Measurements from ENCODE around the gene INVS. TPM values are rescaled to one million over a fixed set of nuclear protein-coding genes. Genes with fewer than 3 reads are reported as not detected.
"Not testable (repeated sequence)": the region's sequence is repeated elsewhere in the genome, so short reads cannot be mapped to it uniquely, and the experiment has no call there.

Gene INVS
- total and polyA plus RNA-seq, 3 experiments from 2014 or later: 9.4 to 18.1 (median 16.8) TPM

DNA sequence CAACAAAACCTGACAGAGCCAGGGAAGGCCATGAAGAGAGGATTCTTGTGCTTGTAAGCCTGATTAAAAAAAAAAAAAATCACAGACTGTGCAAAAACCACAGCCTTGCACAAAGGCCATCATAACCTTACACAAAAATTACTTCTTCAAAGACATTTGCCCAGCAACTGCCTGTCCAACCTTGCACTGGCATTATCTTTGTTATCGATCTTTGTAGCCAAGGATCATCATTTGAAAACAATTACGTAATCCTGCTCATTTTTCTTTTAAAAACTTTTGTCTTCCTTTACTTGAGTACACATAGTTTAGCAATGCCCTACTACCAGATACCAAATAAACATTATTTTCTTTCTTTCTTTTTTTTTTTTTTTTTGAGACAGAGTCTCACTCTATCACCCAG lies 128.6 kb downstream of the INVS start:
- CTCF ChIA-PET: no interaction called here

DNA sequence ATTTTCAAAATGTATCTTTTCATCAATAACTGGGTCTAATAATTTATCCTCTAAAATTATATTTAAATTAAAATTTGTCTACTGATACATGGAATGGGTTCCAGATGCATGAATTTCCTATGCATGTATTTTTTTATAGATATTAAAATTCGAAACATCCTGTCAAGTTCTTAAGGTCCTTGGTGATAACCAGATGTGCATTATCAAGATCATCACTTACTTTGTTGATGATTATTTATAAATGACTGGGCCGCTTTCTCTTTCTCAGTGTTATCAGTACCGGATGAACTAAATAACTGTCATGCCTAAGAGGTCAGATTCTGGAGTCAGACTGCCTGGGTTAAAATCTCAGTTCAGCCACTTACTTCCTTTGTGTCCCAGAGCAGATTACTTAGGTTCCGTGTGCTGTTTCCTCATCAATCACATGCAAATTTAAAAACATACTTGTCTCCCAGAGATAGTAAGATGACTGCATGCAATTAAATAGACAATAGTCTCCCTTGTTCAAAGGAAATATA lies 129.4 kb downstream of the INVS start:
- no peak overlapping the region for H3K27ac ChIP-seq (ENCODE audit: low read depth, low read length)
- H3K4me1 ChIP-seq (ENCODE audit: insufficient read depth, low read length): no peaks in the 10 kb centered on the region
- H3K27me3 ChIP-seq (ENCODE audit: insufficient read depth, low read length, poor library complexity, severe bottlenecking): no peaks in the 10 kb centered on the region
- no peaks in the 10 kb centered on the region for H3K9me3 ChIP-seq (ENCODE audit: low read length)
- no peaks in the 10 kb centered on the region for H3K36me3 ChIP-seq (ENCODE audit: insufficient read depth, low read length)
- Mint-ChIP-seq H3K36me3 (peaks cover 18 to 53% (median 20%) of the 10 kb centered on the region in 3 donors), H3K9me3 (peaks cover 0 to 11% (median 0%) of the 10 kb centered on the region in 5 donors), H3K27ac (no peak overlapping the region), H3K4me1 (peaks cover 0 to 6% (median 4%) of the 10 kb centered on the region in 3 donors), H3K27me3 (no peaks in the 10 kb centered on the region), H3K4me3 (no peak overlapping the region)
- ChIA-PET CTCF (no interaction called here), POLR2A (no interaction called here)
- no peak for DNase-seq
- no peak overlapping the region for H3K4me3 ChIP-seq (ENCODE audit: low read length)

More for the DNA sequence above, 128.6 kb downstream of the INVS start:
- Histone ChIP-seq H3K9me3 (ENCODE audit: low read length) (no peaks in the 10 kb centered on the region), H3K4me3 (ENCODE audit: low read length) (no peak overlapping the region), H3K27ac (ENCODE audit: low read depth, low read length) (no peak overlapping the region), H3K4me1 (ENCODE audit: insufficient read depth, low read length) (no peaks in the 10 kb centered on the region), H3K36me3 (ENCODE audit: insufficient read depth, low read length) (no peaks in the 10 kb centered on the region), H3K27me3 (ENCODE audit: insufficient read depth, low read length, poor library complexity, severe bottlenecking) (no peaks in the 10 kb centered on the region)
- H3K27ac Mint-ChIP-seq: no peak overlapping the region
- POLR2A ChIA-PET: no interaction called here
- H3K4me1 Mint-ChIP-seq: no peaks in the 10 kb centered on the region
- H3K9me3 Mint-ChIP-seq: peaks cover 0 to 8% (median 0%) of the 10 kb centered on the region in 5 donors
- no peaks in the 10 kb centered on the region for H3K27me3 Mint-ChIP-seq
- no peak for DNase-seq
- H3K36me3 Mint-ChIP-seq: peaks cover 13 to 50% (median 14%) of the 10 kb centered on the region in 3 donors
- no peak overlapping the region for H3K4me3 Mint-ChIP-seq

DNA sequence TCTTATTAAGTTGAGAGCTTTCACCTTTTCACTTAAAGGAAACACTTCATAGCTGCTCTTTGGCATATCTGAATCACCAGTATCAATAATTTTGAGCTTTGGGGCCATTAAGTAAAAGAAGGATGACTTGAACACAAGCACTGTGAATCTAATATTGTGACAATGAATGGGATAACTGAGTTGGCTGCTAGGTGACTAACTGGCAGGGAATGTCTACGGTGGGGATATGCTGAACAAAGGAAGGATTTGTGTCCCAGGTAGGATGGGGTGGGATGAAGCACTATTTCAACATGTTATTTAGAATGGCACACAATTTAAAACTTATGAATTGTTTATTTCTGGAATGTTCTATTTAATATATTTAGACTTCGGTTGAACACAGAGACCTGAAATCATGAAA lies 130.1 kb downstream of the INVS start:
- ChIA-PET CTCF (no interaction called here), POLR2A (no interaction called here)
- no peak overlapping the region for H3K27ac ChIP-seq (ENCODE audit: low read depth, low read length)
- no peaks in the 10 kb centered on the region for H3K27me3 ChIP-seq (ENCODE audit: insufficient read depth, low read length, poor library complexity, severe bottlenecking)
- H3K4me3 Mint-ChIP-seq: no peak overlapping the region
- peaks cover 16 to 53% (median 26%) of the 10 kb centered on the region in 3 donors for H3K36me3 Mint-ChIP-seq
- H3K4me3 ChIP-seq (ENCODE audit: low read length): no peak overlapping the region
- no peak for DNase-seq
- no peaks in the 10 kb centered on the region for H3K27me3 Mint-ChIP-seq
- H3K4me1 ChIP-seq (ENCODE audit: insufficient read depth, low read length): no peaks in the 10 kb centered on the region
- H3K9me3 Mint-ChIP-seq: peaks cover 0 to 11% (median 0%) of the 10 kb centered on the region in 5 donors
- H3K36me3 ChIP-seq (ENCODE audit: insufficient read depth, low read length): no peaks in the 10 kb centered on the region
- no peaks in the 10 kb centered on the region for H3K9me3 ChIP-seq (ENCODE audit: low read length)
- peaks cover 0 to 7% (median 4%) of the 10 kb centered on the region in 3 donors for H3K4me1 Mint-ChIP-seq
- H3K27ac Mint-ChIP-seq: peak overlapping the region in 1 of 8 donors; percentile 32

DNA sequence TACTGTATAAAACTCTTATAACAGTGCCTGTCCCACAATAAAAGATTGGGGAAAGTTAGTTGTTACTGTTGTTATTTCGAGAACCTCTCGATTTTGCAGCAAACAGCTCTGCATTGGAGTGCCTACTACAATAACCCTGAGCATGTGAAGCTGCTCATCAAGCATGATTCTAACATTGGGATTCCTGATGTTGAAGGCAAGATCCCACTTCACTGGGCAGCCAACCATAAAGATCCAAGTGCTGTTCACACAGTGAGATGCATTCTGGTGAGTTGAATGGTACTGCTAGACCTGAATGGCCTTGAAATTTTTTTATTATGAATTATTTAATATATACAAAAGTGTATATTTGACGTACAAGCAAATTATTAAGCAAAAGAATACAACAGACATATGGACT lies 130.5 kb downstream of the INVS start:
- no peaks in the 10 kb centered on the region for H3K27me3 ChIP-seq (ENCODE audit: insufficient read depth, low read length, poor library complexity, severe bottlenecking)
- H3K36me3 ChIP-seq (ENCODE audit: insufficient read depth, low read length): no peaks in the 10 kb centered on the region
- Mint-ChIP-seq H3K27ac (no peak overlapping the region), H3K4me3 (no peak overlapping the region), H3K9me3 (peaks cover 0 to 11% (median 0%) of the 10 kb centered on the region in 5 donors), H3K27me3 (no peaks in the 10 kb centered on the region), H3K4me1 (peaks cover 0 to 11% (median 4%) of the 10 kb centered on the region in 3 donors), H3K36me3 (peaks cover 18 to 56% (median 30%) of the 10 kb centered on the region in 3 donors)
- no peaks in the 10 kb centered on the region for H3K9me3 ChIP-seq (ENCODE audit: low read length)
- H3K4me3 ChIP-seq (ENCODE audit: low read length): no peak overlapping the region
- no peaks in the 10 kb centered on the region for H3K4me1 ChIP-seq (ENCODE audit: insufficient read depth, low read length)
- POLR2A ChIA-PET: no interaction called here
- no peak overlapping the region for H3K27ac ChIP-seq (ENCODE audit: low read depth, low read length)
- DNase-seq: no peak
- CTCF ChIA-PET: no interaction called here

DNA sequence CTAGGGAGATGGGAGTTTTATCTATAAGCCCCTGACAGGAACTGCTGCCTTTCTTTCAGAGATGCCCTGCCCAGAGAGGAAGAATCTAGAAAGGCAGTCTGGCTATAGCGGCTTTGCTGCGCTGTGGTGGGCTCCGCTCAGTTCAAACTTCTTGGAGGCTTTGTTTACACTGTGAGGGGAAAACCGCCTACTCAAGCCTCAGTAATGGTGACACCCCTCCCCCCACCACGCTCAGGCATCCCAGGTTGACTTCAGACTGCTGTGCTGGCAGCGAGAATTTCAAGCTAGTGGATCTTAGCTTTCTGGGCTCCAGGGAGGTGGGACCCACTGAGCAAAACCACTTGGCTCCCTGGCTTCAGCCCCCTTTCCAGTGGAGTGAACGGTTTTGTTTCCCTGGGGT lies 137.9 kb downstream of the INVS start:
- Mint-ChIP-seq H3K36me3 (peaks cover 23 to 56% (median 51%) of the 10 kb centered on the region in 3 donors), H3K4me1 (peaks cover 0 to 17% (median 4%) of the 10 kb centered on the region in 3 donors), H3K9me3 (peaks cover 0 to 11% (median 7%) of the 10 kb centered on the region in 5 donors)
- H3K36me3 ChIP-seq (ENCODE audit: insufficient read depth, low read length); H3K27me3 Mint-ChIP-seq; DNase-seq; H3K27ac ChIP-seq (ENCODE audit: low read depth, low read length); H3K4me3 Mint-ChIP-seq; H3K27ac Mint-ChIP-seq; H3K27me3 ChIP-seq (ENCODE audit: insufficient read depth, low read length, poor library complexity, severe bottlenecking); H3K4me3 ChIP-seq (ENCODE audit: low read length); H3K4me1 ChIP-seq (ENCODE audit: insufficient read depth, low read length); POLR2A ChIA-PET; H3K9me3 ChIP-seq (ENCODE audit: low read length); CTCF ChIA-PET: not testable (repeated sequence)

DNA sequence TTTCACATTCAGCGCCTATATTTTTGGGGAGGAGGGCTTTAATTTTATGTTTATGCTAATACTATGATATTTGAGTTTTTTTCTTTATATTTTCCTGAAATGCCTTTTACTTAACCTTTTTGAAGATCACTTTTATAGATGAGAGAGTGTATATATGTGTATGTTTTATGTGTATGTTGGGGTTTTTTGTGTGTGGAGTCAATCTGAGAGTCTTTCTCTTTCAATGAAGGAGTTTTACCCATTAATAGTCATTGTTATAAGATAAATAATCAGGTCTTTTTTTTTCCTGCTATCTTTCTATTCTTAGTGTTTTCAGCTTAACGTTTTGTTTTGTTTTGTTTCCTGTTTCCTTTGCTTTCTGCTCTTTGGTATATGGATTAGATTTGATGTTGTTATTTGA lies 141.5 kb downstream of the INVS start:
- Histone ChIP-seq H3K4me1 (ENCODE audit: insufficient read depth, low read length) (no peaks in the 10 kb centered on the region), H3K36me3 (ENCODE audit: insufficient read depth, low read length) (no peaks in the 10 kb centered on the region), H3K4me3 (ENCODE audit: low read length) (no peak overlapping the region), H3K27ac (ENCODE audit: low read depth, low read length) (no peak overlapping the region), H3K27me3 (ENCODE audit: insufficient read depth, low read length, poor library complexity, severe bottlenecking) (no peaks in the 10 kb centered on the region), H3K9me3 (ENCODE audit: low read length) (no peaks in the 10 kb centered on the region)
- Mint-ChIP-seq H3K9me3 (peaks cover 0 to 7% (median 5%) of the 10 kb centered on the region in 5 donors), H3K4me1 (peaks cover 0 to 6% (median 0%) of the 10 kb centered on the region in 3 donors), H3K4me3 (no peak overlapping the region), H3K36me3 (peaks cover 19 to 60% (median 25%) of the 10 kb centered on the region in 3 donors), H3K27ac (peak overlapping the region in 1 of 8 donors; percentile 4), H3K27me3 (no peaks in the 10 kb centered on the region)
- POLR2A ChIA-PET: no interaction called here
- no peak for DNase-seq
- CTCF ChIA-PET: no interaction called here

DNA sequence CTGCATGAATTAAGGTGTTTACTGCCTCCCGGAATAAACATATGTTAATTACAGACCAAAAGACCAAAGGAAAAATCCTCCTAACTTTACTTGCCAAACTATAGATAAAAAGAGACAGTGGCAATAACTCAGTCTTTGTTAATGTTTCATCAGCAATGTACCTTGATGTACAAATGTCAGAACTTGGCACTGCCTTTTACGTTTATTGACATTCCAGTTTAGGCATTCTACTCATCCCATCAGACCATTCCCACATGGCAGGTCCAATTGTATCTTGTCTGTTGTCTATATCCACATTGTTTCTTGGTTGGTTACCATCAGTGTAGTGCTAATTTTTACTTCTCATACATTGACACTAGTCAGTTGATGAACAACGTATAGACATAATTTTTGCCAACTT lies 168.2 kb downstream of the INVS start:
- Histone ChIP-seq H3K36me3 (ENCODE audit: insufficient read depth, low read length) (no peaks in the 10 kb centered on the region), H3K4me3 (ENCODE audit: low read length) (no peak overlapping the region), H3K27ac (ENCODE audit: low read depth, low read length) (no peak overlapping the region), H3K27me3 (ENCODE audit: insufficient read depth, low read length, poor library complexity, severe bottlenecking) (no peaks in the 10 kb centered on the region), H3K4me1 (ENCODE audit: insufficient read depth, low read length) (no peaks in the 10 kb centered on the region), H3K9me3 (ENCODE audit: low read length) (no peaks in the 10 kb centered on the region)
- no peak overlapping the region for H3K4me3 Mint-ChIP-seq
- no peaks in the 10 kb centered on the region for H3K27me3 Mint-ChIP-seq
- POLR2A ChIA-PET: no interaction called here
- H3K36me3 Mint-ChIP-seq: peaks cover 14 to 44% (median 20%) of the 10 kb centered on the region in 3 donors
- H3K9me3 Mint-ChIP-seq: no peaks in the 10 kb centered on the region
- H3K27ac Mint-ChIP-seq: no peak overlapping the region
- CTCF ChIA-PET: no interaction called here
- no peak for DNase-seq
- peaks cover 0 to 3% (median 0%) of the 10 kb centered on the region in 3 donors for H3K4me1 Mint-ChIP-seq

DNA sequence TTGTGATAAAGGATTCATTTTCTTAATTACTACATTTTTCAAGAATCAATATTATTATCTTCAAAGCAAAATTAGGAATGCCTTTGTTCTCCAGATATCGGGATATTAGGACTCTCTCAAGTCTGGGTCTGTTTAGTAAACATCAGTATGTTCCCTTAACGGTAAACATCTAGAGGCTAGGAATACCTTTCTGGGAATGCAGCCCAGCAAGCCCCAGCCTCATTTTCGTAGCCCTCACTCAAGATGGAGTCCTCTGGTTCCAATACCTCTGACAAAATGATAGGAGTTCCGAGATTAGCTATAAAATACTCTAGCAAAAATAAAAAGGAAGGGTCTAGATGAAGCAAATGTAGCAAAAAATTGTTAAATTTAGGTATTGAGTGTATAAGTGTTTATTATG lies 169.2 kb downstream of the INVS start:
- ChIA-PET CTCF (no interaction called here), POLR2A (no interaction called here)
- H3K4me3 ChIP-seq (ENCODE audit: low read length): no peak overlapping the region
- H3K27ac ChIP-seq (ENCODE audit: low read depth, low read length): no peak overlapping the region
- H3K27me3 ChIP-seq (ENCODE audit: insufficient read depth, low read length, poor library complexity, severe bottlenecking): no peaks in the 10 kb centered on the region
- H3K4me1 ChIP-seq (ENCODE audit: insufficient read depth, low read length): no peaks in the 10 kb centered on the region
- DNase-seq: no peak
- peaks cover 6% of the 10 kb centered on the region for H3K36me3 ChIP-seq (ENCODE audit: insufficient read depth, low read length)
- Mint-ChIP-seq H3K27me3 (no peaks in the 10 kb centered on the region), H3K36me3 (peaks cover 10 to 49% (median 19%) of the 10 kb centered on the region in 3 donors), H3K4me1 (peaks cover 0 to 3% (median 0%) of the 10 kb centered on the region in 3 donors), H3K4me3 (no peak overlapping the region), H3K27ac (no peak overlapping the region), H3K9me3 (no peaks in the 10 kb centered on the region)
- no peaks in the 10 kb centered on the region for H3K9me3 ChIP-seq (ENCODE audit: low read length)

Measured in CD8-positive, alpha-beta memory T cell (primary cell).